GM23338 (cell line): Measurements from ENCODE around the gene STAT3. TPM values are rescaled to one million over a fixed set of nuclear protein-coding genes. Genes with fewer than 3 reads are reported as not detected.
A peak's percentile ranks its signal among the peaks of the same experiment; 100 is the strongest.

Experiments used
- ATAC-seq: fragments of 200-7000 bp; cut with Tn5 transposase; 3 replicates; pipeline ENCODE4 v1.9.1; 2020
- DNase-seq: peaks from one replicate; pipeline ENCODE4 v3.0.0-alpha.2; 2015; ENCODE audit warnings: low spot score
- H2AFZ ChIP-seq: fragments of 200-600 bp; sonication (generic); 2 replicates; pipeline ENCODE4 v1.8.0; 2016; ENCODE audit warnings: antibody characterized with exemption, mild to moderate bottlenecking, moderate library complexity
- H3F3A ChIP-seq: fragments of 200-600 bp; sonication (generic); replicated peaks from 2 replicates; pipeline ENCODE4 v1.8.0; 2017; ENCODE audit warnings: antibody characterized with exemption, mixed run types, low read depth
- H3K27ac ChIP-seq: fragments of 200-600 bp; sonication (generic); 2 replicates; pipeline ENCODE4 v1.6.1; 2016; ENCODE audit warnings: low read depth
- H3K27me3 ChIP-seq: fragments of 200-600 bp; sonication (generic); 2 replicates; pipeline ENCODE4 v1.8.0; 2016; ENCODE audit warnings: mild to moderate bottlenecking, mixed run types, moderate library complexity; ENCODE audit not compliant: insufficient read depth
- H3K36me3 ChIP-seq: fragments of 200-600 bp; sonication (generic); 2 replicates; pipeline ENCODE4 v1.8.0; 2016; ENCODE audit warnings: mild to moderate bottlenecking; ENCODE audit not compliant: insufficient read depth
- H3K4me1 ChIP-seq: fragments of 200-600 bp; sonication (generic); 2 replicates; pipeline ENCODE4 v1.8.0; 2016; ENCODE audit warnings: mild to moderate bottlenecking, moderate library complexity; ENCODE audit not compliant: insufficient read depth
- H3K4me2 ChIP-seq: fragments of 200-600 bp; sonication (generic); 2 replicates; pipeline ENCODE4 v1.7.1; 2017; ENCODE audit warnings: mixed run types
- H3K4me3 ChIP-seq: fragments of 200-600 bp; sonication (generic); 2 replicates; pipeline ENCODE4 v1.6.1; 2016; ENCODE audit warnings: mixed run types
- H3K79me2 ChIP-seq: fragments of 200-600 bp; sonication (generic); replicated peaks from 2 replicates; pipeline ENCODE4 v1.8.0; 2017; ENCODE audit warnings: mild to moderate bottlenecking; ENCODE audit not compliant: insufficient read depth
- H3K9me2 ChIP-seq: fragments of 200-600 bp; sonication (generic); 2 replicates; pipeline ENCODE4 v1.8.0; 2017; ENCODE audit not compliant: insufficient read depth
- H4K20me1 ChIP-seq: fragments of 200-600 bp; sonication (generic); replicated peaks from 2 replicates; pipeline ENCODE4 v1.8.0; 2017; ENCODE audit warnings: mild to moderate bottlenecking; ENCODE audit not compliant: insufficient read depth
- H3K27ac Mint-ChIP-seq: 2 replicates; pipeline ENCODE4 v1.8.0; 2020; ENCODE audit warnings: inconsistent platforms, mild to moderate bottlenecking, moderate library complexity, mixed read lengths
- H3K27me3 Mint-ChIP-seq: 3 replicates; pipeline ENCODE4 v1.8.0; 2022; ENCODE audit warnings: low read depth, mild to moderate bottlenecking, moderate library complexity, mixed read lengths, inconsistent platforms; ENCODE audit not compliant: insufficient read depth, poor library complexity
- H3K36me3 Mint-ChIP-seq: 3 replicates; pipeline ENCODE4 v1.8.0; 2021; ENCODE audit warnings: low read depth, mild to moderate bottlenecking, inconsistent platforms, moderate library complexity, mixed read lengths
- H3K4me1 Mint-ChIP-seq: 3 replicates; pipeline ENCODE4 v1.8.0; 2020; ENCODE audit warnings: mild to moderate bottlenecking, inconsistent platforms, mixed read lengths
- H3K4me3 Mint-ChIP-seq: 3 replicates; pipeline ENCODE4 v1.8.0; 2021; ENCODE audit warnings: moderate library complexity, mild to moderate bottlenecking, inconsistent platforms, mixed read lengths
- H3K9me3 Mint-ChIP-seq: 3 replicates; pipeline ENCODE4 v1.8.0; 2020; ENCODE audit warnings: moderate library complexity, mild to moderate bottlenecking, inconsistent platforms, mixed read lengths
- EZH2 ChIP-seq: fragments of 200-600 bp; sonication (generic); IDR thresholded peaks from one replicate; pipeline ENCODE4 v1.8.0; 2017; ENCODE audit warnings: antibody characterized with exemption, mild to moderate bottlenecking, low read depth; ENCODE audit not compliant: unreplicated experiment
- JUNB ChIP-seq: IDR thresholded peaks from one replicate; pipeline ENCODE4 v1.6.1; 2016; ENCODE audit warnings: antibody characterized with exemption; ENCODE audit not compliant: unreplicated experiment
- NANOG ChIP-seq: IDR thresholded peaks from 2 replicates; pipeline ENCODE4 v1.6.1; 2016; ENCODE audit warnings: antibody characterized with exemption, borderline replicate concordance
- POLR2AphosphoS5 ChIP-seq: IDR thresholded peaks from 2 replicates; pipeline ENCODE4 v1.6.1; 2016; ENCODE audit warnings: antibody characterized with exemption, low read depth
- STAT1 ChIP-seq: IDR thresholded peaks from one replicate; pipeline ENCODE4 v1.6.1; 2016; ENCODE audit warnings: antibody characterized with exemption; ENCODE audit not compliant: unreplicated experiment
- ZNF114 ChIP-seq: fragments of 250-450 bp; sonication (Bioruptor Pico); IDR thresholded peaks from 2 replicates; pipeline ENCODE4 v1.5.0; 2020; ENCODE audit warnings: mild to moderate bottlenecking, moderate library complexity
- ZNF331 ChIP-seq: fragments of 250-450 bp; sonication (Bioruptor Pico); IDR thresholded peaks from 2 replicates; pipeline ENCODE4 v1.5.0; 2020; ENCODE audit warnings: low read depth, mild to moderate bottlenecking, moderate library complexity
- polyA plus RNA-seq: library from polyadenylated mRNA; unstranded; fragments of >200 nt; fragmentation: Nextera tagmentation; extraction: Ambion mirVana; gene quantifications from 2 replicates; pipeline ENCODE4 v1.2.1, GENCODE V29; 2016
- total RNA-seq: library from RNA; depleted of rRNA; stranded (reverse); fragments of >200 nt; shearing (Covaris generic); gene quantifications from 2 replicates; pipeline ENCODE4 v1.2.3, GENCODE V29; 2014
- TF ChIP-seq, protein P1 (sequence below): IDR thresholded peaks from 2 replicates; pipeline ENCODE4 v1.6.1; 2016; ENCODE audit warnings: antibody characterized with exemption
- TF ChIP-seq, protein P2 (sequence below): fragments of 250-450 bp; sonication (Bioruptor Pico); IDR thresholded peaks from 2 replicates; pipeline ENCODE4 v1.5.0; 2020; ENCODE audit warnings: mild to moderate bottlenecking, moderate library complexity
- TF ChIP-seq, protein P3 (sequence below): IDR thresholded peaks from one replicate; pipeline ENCODE4 v1.6.1; 2018; ENCODE audit warnings: antibody characterized with exemption; ENCODE audit not compliant: unreplicated experiment
- TF ChIP-seq, protein P4 (sequence below), 2 experiments: fragments of 200-600 bp in 1 of 2; sonication (generic) in 1 of 2; conservative IDR thresholded peaks; 2 replicates each; pipeline versions ENCODE4 v1.5.1 to v1.6.1; 2016 to 2017; ENCODE audit warnings: antibody characterized with exemption in 2 of 2, low read depth in 2 of 2, mild to moderate bottlenecking in 2 of 2, moderate library complexity in 1 of 2

The STAT3 gene
- total and polyA plus RNA-seq, 2 experiments from 2014 or later: 49.5 to 78.0 TPM

DNA sequence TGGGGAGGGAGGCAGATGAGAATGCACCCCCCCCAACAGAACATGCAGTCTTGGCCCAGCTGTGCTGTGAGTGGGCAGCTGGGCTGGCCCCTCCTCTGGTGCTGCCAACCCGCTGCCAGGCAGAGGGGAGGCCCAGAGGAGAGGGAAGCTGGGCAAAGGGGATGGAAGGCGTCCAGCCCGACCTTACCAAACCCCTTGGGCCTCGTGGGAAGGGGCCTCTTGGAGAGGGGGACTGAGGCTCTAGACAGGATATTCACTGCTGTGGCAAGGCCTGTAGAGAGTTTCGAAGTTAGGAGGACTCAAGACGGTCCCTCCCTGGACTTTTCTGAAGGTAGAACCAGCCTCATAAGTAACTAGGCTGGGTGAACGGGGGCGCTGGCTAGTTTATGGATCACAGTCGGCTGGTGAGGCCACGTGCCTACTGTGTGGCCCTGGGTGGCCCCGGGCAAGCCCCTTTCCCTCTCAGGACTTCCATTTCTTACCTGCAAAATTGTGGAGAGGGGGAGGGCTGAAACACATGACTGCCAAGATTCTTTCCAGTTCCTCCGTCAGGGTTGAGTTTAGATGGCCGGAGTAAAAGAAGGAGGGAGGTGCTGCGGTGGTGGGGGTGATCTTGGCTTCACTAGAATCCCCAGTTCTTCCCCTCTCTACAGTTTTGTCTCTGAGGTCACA lies 100.8 kb downstream of the STAT3 start:
- Histone ChIP-seq H3K79me2 (no peaks in the 10 kb centered on the region), H3K4me3 (peak overlapping the region; percentile 66), H4K20me1 (no peaks in the 10 kb centered on the region), H3F3A (peaks cover 9% of the 10 kb centered on the region; the same call in 1 of the 2 replicates), H3K27ac (no peak overlapping the region), H3K36me3 (no peaks in the 10 kb centered on the region), H3K27me3 (peaks cover 42% of the 10 kb centered on the region), H3K9me2 (no peaks in the 10 kb centered on the region), H2AFZ (peak overlapping the region; percentile 91), H3K4me2 (peak overlapping the region; percentile 85), H3K4me1 (peaks cover 13% of the 10 kb centered on the region)
- DNase-seq (peak; percentile 26), ATAC-seq (no peak)
- H3K27me3 Mint-ChIP-seq: peaks cover 38% of the 10 kb centered on the region
- TF ChIP-seq STAT1 (no peak), EZH2 (no peak), NANOG (no peak), ZNF114 (CRISPR knock-in tag) (no peak), POLR2AphosphoS5 (no peak), ZNF331 (CRISPR knock-in tag) (no peak), JUNB (no peak)
- TF ChIP-seq, protein P1, sequence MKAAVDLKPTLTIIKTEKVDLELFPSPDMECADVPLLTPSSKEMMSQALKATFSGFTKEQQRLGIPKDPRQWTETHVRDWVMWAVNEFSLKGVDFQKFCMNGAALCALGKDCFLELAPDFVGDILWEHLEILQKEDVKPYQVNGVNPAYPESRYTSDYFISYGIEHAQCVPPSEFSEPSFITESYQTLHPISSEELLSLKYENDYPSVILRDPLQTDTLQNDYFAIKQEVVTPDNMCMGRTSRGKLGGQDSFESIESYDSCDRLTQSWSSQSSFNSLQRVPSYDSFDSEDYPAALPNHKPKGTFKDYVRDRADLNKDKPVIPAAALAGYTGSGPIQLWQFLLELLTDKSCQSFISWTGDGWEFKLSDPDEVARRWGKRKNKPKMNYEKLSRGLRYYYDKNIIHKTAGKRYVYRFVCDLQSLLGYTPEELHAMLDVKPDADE: no peak
- TF ChIP-seq, protein P2, sequence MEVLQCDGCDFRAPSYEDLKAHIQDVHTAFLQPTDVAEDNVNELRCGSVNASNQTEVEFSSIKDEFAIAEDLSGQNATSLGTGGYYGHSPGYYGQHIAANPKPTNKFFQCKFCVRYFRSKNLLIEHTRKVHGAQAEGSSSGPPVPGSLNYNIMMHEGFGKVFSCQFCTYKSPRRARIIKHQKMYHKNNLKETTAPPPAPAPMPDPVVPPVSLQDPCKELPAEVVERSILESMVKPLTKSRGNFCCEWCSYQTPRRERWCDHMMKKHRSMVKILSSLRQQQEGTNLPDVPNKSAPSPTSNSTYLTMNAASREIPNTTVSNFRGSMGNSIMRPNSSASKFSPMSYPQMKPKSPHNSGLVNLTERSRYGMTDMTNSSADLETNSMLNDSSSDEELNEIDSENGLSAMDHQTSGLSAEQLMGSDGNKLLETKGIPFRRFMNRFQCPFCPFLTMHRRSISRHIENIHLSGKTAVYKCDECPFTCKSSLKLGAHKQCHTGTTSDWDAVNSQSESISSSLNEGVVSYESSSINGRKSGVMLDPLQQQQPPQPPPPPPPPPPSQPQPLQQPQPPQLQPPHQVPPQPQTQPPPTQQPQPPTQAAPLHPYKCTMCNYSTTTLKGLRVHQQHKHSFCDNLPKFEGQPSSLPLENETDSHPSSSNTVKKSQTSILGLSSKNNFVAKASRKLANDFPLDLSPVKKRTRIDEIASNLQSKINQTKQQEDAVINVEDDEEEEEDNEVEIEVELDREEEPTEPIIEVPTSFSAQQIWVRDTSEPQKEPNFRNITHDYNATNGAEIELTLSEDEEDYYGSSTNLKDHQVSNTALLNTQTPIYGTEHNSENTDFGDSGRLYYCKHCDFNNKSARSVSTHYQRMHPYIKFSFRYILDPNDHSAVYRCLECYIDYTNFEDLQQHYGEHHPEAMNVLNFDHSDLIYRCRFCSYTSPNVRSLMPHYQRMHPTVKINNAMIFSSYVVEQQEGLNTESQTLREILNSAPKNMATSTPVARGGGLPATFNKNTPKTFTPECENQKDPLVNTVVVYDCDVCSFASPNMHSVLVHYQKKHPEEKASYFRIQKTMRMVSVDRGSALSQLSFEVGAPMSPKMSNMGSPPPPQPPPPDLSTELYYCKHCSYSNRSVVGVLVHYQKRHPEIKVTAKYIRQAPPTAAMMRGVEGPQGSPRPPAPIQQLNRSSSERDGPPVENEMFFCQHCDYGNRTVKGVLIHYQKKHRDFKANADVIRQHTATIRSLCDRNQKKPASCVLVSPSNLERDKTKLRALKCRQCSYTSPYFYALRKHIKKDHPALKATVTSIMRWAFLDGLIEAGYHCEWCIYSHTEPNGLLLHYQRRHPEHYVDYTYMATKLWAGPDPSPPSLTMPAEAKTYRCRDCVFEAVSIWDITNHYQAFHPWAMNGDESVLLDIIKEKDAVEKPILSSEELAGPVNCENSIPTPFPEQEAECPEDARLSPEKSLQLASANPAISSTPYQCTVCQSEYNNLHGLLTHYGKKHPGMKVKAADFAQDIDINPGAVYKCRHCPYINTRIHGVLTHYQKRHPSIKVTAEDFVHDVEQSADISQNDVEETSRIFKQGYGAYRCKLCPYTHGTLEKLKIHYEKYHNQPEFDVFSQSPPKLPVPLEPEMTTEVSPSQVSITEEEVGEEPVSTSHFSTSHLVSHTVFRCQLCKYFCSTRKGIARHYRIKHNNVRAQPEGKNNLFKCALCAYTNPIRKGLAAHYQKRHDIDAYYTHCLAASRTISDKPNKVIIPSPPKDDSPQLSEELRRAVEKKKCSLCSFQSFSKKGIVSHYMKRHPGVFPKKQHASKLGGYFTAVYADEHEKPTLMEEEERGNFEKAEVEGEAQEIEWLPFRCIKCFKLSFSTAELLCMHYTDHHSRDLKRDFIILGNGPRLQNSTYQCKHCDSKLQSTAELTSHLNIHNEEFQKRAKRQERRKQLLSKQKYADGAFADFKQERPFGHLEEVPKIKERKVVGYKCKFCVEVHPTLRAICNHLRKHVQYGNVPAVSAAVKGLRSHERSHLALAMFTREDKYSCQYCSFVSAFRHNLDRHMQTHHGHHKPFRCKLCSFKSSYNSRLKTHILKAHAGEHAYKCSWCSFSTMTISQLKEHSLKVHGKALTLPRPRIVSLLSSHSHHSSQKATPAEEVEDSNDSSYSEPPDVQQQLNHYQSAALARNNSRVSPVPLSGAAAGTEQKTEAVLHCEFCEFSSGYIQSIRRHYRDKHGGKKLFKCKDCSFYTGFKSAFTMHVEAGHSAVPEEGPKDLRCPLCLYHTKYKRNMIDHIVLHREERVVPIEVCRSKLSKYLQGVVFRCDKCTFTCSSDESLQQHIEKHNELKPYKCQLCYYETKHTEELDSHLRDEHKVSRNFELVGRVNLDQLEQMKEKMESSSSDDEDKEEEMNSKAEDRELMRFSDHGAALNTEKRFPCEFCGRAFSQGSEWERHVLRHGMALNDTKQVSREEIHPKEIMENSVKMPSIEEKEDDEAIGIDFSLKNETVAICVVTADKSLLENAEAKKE (CRISPR knock-in tag): no peak
- TF ChIP-seq, protein P3, sequence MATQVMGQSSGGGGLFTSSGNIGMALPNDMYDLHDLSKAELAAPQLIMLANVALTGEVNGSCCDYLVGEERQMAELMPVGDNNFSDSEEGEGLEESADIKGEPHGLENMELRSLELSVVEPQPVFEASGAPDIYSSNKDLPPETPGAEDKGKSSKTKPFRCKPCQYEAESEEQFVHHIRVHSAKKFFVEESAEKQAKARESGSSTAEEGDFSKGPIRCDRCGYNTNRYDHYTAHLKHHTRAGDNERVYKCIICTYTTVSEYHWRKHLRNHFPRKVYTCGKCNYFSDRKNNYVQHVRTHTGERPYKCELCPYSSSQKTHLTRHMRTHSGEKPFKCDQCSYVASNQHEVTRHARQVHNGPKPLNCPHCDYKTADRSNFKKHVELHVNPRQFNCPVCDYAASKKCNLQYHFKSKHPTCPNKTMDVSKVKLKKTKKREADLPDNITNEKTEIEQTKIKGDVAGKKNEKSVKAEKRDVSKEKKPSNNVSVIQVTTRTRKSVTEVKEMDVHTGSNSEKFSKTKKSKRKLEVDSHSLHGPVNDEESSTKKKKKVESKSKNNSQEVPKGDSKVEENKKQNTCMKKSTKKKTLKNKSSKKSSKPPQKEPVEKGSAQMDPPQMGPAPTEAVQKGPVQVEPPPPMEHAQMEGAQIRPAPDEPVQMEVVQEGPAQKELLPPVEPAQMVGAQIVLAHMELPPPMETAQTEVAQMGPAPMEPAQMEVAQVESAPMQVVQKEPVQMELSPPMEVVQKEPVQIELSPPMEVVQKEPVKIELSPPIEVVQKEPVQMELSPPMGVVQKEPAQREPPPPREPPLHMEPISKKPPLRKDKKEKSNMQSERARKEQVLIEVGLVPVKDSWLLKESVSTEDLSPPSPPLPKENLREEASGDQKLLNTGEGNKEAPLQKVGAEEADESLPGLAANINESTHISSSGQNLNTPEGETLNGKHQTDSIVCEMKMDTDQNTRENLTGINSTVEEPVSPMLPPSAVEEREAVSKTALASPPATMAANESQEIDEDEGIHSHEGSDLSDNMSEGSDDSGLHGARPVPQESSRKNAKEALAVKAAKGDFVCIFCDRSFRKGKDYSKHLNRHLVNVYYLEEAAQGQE: no peak
- TF ChIP-seq, protein P4, sequence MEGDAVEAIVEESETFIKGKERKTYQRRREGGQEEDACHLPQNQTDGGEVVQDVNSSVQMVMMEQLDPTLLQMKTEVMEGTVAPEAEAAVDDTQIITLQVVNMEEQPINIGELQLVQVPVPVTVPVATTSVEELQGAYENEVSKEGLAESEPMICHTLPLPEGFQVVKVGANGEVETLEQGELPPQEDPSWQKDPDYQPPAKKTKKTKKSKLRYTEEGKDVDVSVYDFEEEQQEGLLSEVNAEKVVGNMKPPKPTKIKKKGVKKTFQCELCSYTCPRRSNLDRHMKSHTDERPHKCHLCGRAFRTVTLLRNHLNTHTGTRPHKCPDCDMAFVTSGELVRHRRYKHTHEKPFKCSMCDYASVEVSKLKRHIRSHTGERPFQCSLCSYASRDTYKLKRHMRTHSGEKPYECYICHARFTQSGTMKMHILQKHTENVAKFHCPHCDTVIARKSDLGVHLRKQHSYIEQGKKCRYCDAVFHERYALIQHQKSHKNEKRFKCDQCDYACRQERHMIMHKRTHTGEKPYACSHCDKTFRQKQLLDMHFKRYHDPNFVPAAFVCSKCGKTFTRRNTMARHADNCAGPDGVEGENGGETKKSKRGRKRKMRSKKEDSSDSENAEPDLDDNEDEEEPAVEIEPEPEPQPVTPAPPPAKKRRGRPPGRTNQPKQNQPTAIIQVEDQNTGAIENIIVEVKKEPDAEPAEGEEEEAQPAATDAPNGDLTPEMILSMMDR (conservative IDR thresholded peaks at IDR 0.05; ENCODE audit: low read depth in 2 of 2): no peak
- H3K9me3 Mint-ChIP-seq: no peaks in the 10 kb centered on the region
- H3K27ac Mint-ChIP-seq: no peak overlapping the region
- peak overlapping the region; percentile 71 for H3K4me3 Mint-ChIP-seq
- no peaks in the 10 kb centered on the region for H3K36me3 Mint-ChIP-seq
- peaks cover 24% of the 10 kb centered on the region for H3K4me1 Mint-ChIP-seq
